CD4-positive, alpha-beta memory T cell (primary cell): ENCODE results near the gene ADAM15. TPM values are rescaled to one million over a fixed set of nuclear protein-coding genes. Genes with fewer than 3 reads are reported as not detected.

Experiments
- CTCF ChIA-PET: fragments of 350-600 bp; sonication (Branson Sonifier 250); formaldehyde crosslinking; loops from one replicate; lab custom pipeline; 2021; ENCODE audit warnings: inconsistent platforms; ENCODE audit not compliant: partially characterized antibody; lab: Charles Lee
- POLR2A ChIA-PET: fragments of 350-600 bp; sonication (Branson Sonifier 250); formaldehyde crosslinking; loops from one replicate; lab custom pipeline; 2021; ENCODE audit not compliant: partially characterized antibody; lab: Charles Lee
- DNase-seq, 5 donors: peaks; one replicate each; pipeline versions ENCODE4 v3.0.0 to v3.0.0-alpha.2; 2020 to 2022; ENCODE audit warnings: mixed read lengths in 1 of 5
- H3K27ac ChIP-seq: one replicate; pipeline ENCODE4 v1.7.0; 2013; ENCODE audit warnings: low read depth, low read length
- H3K27me3 ChIP-seq: 2 replicates; pipeline ENCODE4 v1.7.0; 2013; ENCODE audit warnings: mild to moderate bottlenecking, low read length, moderate library complexity; ENCODE audit not compliant: insufficient read depth
- H3K36me3 ChIP-seq: 2 replicates; pipeline ENCODE4 v1.7.0; 2013; ENCODE audit warnings: mild to moderate bottlenecking, low read length, moderate library complexity; ENCODE audit not compliant: insufficient read depth
- H3K4me1 ChIP-seq: 2 replicates; pipeline ENCODE4 v1.7.0; 2013; ENCODE audit warnings: mild to moderate bottlenecking, low read length, moderate library complexity; ENCODE audit not compliant: insufficient read depth
- H3K4me3 ChIP-seq, 2 donors: one replicate each; pipeline ENCODE4 v1.7.0; 2013; ENCODE audit warnings: low read length in 2 of 2, mild to moderate bottlenecking in 1 of 2
- H3K9me3 ChIP-seq, 2 donors: one replicate each; pipeline ENCODE4 v1.7.0; 2013; ENCODE audit warnings: low read length in 2 of 2, control low read depth in 1 of 2; ENCODE audit not compliant: control insufficient read depth in 1 of 2
- H3K27ac Mint-ChIP-seq, 7 donors: one replicate each; pipeline ENCODE4 v1.8.0; 2020 to 2021; ENCODE audit warnings: mixed read lengths in 7 of 7, mild to moderate bottlenecking in 6 of 7, inconsistent platforms in 3 of 7, moderate library complexity in 3 of 7
- H3K27me3 Mint-ChIP-seq, 2 donors: one replicate each; pipeline ENCODE4 v1.8.0; 2020 to 2021; ENCODE audit warnings: mixed read lengths in 2 of 2
- H3K36me3 Mint-ChIP-seq, 2 donors: one replicate each; pipeline ENCODE4 v1.8.0; 2020 to 2021; ENCODE audit warnings: mixed read lengths in 2 of 2, inconsistent platforms in 1 of 2, mild to moderate bottlenecking in 1 of 2
- H3K4me1 Mint-ChIP-seq, 4 donors: one replicate each; pipeline ENCODE4 v1.8.0; 2020 to 2021; ENCODE audit warnings: mixed read lengths in 4 of 4, mild to moderate bottlenecking in 1 of 4
- H3K4me3 Mint-ChIP-seq, 8 donors: one replicate each; pipeline ENCODE4 v1.8.0; 2020 to 2021; ENCODE audit warnings: mixed read lengths in 8 of 8, mild to moderate bottlenecking in 7 of 8, moderate library complexity in 6 of 8, inconsistent platforms in 3 of 8
- H3K9me3 Mint-ChIP-seq, 8 donors: one replicate each; pipeline ENCODE4 v1.8.0; 2020 to 2021; ENCODE audit warnings: mixed read lengths in 8 of 8, mild to moderate bottlenecking in 5 of 8, inconsistent platforms in 3 of 8, moderate library complexity in 1 of 8
- intact Hi-C: fragments of 100-400 bp; cut with micrococcal nuclease; formaldehyde crosslinking; loops from one replicate; pipeline ENCODE4 v1.15.1; 2023
- polyA plus RNA-seq, 2 donors: library from polyadenylated mRNA; unstranded; fragments of 300-500 nt; fragmentation: Illumina TruSeq; gene quantifications; one replicate each; pipeline ENCODE4 v1.2.3, GENCODE V29; 2021
- total RNA-seq, 2 experiments: library from RNA; stranded (reverse); gene quantifications; one replicate each; pipeline ENCODE4 v1.2.3, GENCODE V29; 2021

ADAM15 gene
- total and polyA plus RNA-seq, 4 experiments from 2014 or later = 14.8 to 39.8 (median 25.9) TPM

DNA sequence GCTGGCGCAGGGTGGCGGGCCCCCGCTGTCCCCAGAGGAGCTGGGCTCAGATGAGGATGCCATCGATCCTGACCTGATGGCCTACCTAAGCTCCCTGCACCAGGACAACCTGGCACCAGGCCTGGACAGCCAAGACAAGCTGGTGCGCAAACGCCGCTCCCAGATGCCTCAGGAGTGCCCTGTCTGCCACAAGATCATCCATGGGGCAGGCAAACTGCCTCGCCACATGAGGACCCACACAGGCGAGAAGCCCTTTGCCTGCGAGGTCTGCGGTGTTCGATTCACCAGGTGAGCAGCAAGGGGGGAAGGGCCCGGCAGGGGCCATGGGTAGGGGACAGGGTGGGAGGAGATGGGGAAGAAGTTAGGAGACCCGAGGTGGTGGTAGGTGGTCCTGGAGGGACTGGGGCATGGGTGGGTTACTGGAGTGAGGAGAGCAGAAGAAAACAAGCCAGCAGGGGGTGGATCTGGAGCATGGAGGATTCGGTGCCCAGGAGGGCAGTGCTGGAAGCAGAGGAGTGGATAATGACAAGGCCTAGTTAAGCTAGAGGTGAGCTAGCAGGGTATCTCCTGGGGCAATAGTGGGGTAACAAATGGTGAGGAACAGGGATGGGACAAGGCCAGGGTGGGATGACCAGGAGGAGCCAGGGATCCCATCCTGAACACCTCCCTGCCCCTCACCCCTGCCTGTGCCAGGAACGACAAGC lies 35.4 kb upstream of the ADAM15 start:
- Mint-ChIP-seq H3K36me3 (peaks cover 13 to 33% of the 10 kb centered on the region in 2 donors), H3K4me3 (peak overlapping the region; percentile 66 to 86 (median 76)), H3K27ac (peak overlapping the region; percentile 85 to 96 (median 93)), H3K9me3 (peaks cover 0 to 3% (median 0%) of the 10 kb centered on the region in 8 donors), H3K4me1 (peaks cover 45 to 83% (median 70%) of the 10 kb centered on the region in 4 donors), H3K27me3 (no peaks in the 10 kb centered on the region)
- Histone ChIP-seq H3K27ac (peak overlapping the region; percentile 86), H3K9me3 (no peaks in the 10 kb centered on the region), H3K36me3 (peaks cover 8% of the 10 kb centered on the region), H3K4me3 (peak overlapping the region in 1 of 2 donors; percentile 11), H3K27me3 (no peaks in the 10 kb centered on the region), H3K4me1 (peaks cover 80% of the 10 kb centered on the region)
- peak in 2 of 5 donors; percentile 24 to 37 for DNase-seq
- CTCF ChIA-PET = interaction anchor here (1.2 to 18.7 kb wide), 13 partner anchors 8 to 456 kb away, joined by 3 to 381 read pairs (median 26); partner anchors contain the start of genes ADAM15, CKS1B, FLAD1 and LENEP
- intact Hi-C loops = no loop called here
- POLR2A ChIA-PET = interaction anchor here (1.8 to 38.9 kb wide), 7 partner anchors 8 to 124 kb away, joined by 4 to 1543 read pairs (median 67); partner anchors contain the start of genes CKS1B, FLAD1, LENEP and PBXIP1

DNA sequence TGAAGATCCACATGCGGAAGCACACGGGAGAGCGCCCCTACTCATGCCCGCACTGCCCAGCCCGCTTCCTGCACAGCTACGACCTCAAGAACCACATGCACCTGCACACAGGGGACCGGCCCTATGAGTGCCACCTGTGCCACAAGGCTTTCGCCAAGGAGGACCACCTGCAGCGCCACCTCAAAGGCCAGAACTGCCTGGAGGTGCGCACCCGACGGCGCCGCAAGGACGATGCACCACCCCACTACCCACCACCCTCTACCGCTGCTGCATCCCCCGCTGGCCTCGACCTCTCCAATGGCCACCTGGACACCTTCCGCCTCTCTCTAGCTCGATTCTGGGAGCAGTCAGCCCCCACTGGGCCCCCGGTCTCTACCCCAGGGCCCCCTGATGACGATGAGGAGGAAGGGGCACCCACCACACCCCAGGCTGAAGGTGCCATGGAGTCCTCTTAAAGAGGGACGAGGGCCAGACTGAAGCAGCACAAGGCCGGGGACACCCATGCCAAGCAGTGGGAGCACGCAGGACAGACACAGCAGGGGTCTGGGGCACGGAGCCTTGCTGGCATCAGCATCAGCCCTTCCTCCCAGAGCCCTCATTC lies 34.8 kb upstream of the ADAM15 start:
- intact Hi-C loops = no loop called here
- H3K4me3 ChIP-seq = peak overlapping the region in 1 of 2 donors; percentile 11
- peaks cover 8% of the 10 kb centered on the region for H3K36me3 ChIP-seq
- H3K9me3 ChIP-seq = no peaks in the 10 kb centered on the region
- Mint-ChIP-seq H3K27me3 (no peaks in the 10 kb centered on the region), H3K4me1 (peaks cover 45 to 78% (median 67%) of the 10 kb centered on the region in 4 donors), H3K36me3 (peaks cover 13 to 33% of the 10 kb centered on the region in 2 donors), H3K4me3 (peak overlapping the region; percentile 67 to 86 (median 76)), H3K27ac (peak overlapping the region; percentile 85 to 96 (median 93)), H3K9me3 (peaks cover 0 to 3% (median 0%) of the 10 kb centered on the region in 8 donors)
- peak in 1 of 5 donors; percentile 38 for DNase-seq
- CTCF ChIA-PET = interaction anchor here (0.7 to 18.7 kb wide), 16 partner anchors 8 to 456 kb away, joined by 3 to 381 read pairs (median 16); partner anchors contain the start of genes ADAM15, CKS1B, FLAD1 and LENEP
- H3K4me1 ChIP-seq = peaks cover 73% of the 10 kb centered on the region
- H3K27ac ChIP-seq = peak overlapping the region; percentile 86
- POLR2A ChIA-PET = interaction anchor here (1.5 to 38.9 kb wide), 9 partner anchors 9 to 124 kb away, joined by 4 to 1543 read pairs (median 51); partner anchors contain the start of genes CKS1B, FLAD1, LENEP and PBXIP1
- no peaks in the 10 kb centered on the region for H3K27me3 ChIP-seq

DNA sequence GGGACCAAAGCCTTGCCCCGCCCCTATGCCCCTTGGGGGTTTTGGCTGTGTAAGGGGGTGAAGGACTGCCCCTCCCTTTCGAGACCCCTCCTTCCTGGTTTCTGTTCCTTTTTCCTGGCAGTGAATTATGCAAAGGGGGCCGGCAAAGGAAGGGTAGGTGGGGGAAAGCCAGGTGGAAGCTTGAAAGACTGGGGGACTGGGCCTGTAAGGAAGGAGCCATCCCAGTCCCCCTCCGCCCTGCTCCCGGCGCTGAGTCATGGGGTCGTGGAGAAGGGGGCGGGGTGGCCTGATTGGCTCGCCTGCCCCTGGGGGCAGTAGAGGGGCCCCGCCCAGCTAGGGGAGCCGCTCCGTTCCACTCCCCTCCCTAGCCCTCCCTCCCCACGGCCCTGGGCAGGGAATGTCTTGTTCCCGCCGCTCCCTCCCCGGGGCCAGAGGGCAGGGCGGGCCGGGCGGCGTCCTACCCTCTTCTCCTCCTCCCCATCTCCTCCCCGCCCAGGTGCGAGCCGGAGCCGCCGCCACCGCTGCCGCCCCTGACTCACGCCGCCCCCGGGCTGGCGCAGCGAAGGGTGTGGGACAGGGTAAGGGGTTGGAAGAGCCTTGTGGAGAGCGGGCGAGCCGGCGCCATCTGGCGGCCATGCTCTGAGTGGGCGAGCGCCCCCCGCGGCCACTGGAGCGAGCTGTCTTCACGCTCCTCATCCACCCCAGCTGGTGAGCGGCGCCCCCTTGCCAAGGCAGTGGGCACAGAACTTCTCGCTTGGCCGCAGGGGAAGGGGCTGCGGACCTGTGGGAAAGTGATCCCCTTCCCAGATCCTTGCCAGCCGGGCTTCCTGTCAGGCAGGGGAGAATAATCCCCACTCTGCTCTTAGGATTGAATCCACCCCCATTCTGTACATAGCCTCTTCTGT lies 33.8 kb upstream of the ADAM15 start:
- DNase-seq = peak; percentile 88 to 91 (median 89)
- Mint-ChIP-seq H3K36me3 (peaks cover 13 to 31% of the 10 kb centered on the region in 2 donors), H3K27ac (peak overlapping the region; percentile 76 to 94 (median 85)), H3K27me3 (no peaks in the 10 kb centered on the region), H3K4me1 (peaks cover 46 to 71% (median 64%) of the 10 kb centered on the region in 4 donors), H3K4me3 (peak overlapping the region in 7 of 8 donors; percentile 58 to 86 (median 74)), H3K9me3 (peaks cover 0 to 3% (median 0%) of the 10 kb centered on the region in 8 donors)
- no peaks in the 10 kb centered on the region for H3K27me3 ChIP-seq
- CTCF ChIA-PET = interaction anchor here (0.6 to 18.7 kb wide), 31 partner anchors 9 to 536 kb away, joined by 3 to 381 read pairs (median 5); partner anchors contain the start of genes ADAM15, CKS1B, FLAD1 and LENEP
- peaks cover 64% of the 10 kb centered on the region for H3K4me1 ChIP-seq
- H3K36me3 ChIP-seq = peaks cover 8% of the 10 kb centered on the region
- no peaks in the 10 kb centered on the region for H3K9me3 ChIP-seq
- H3K4me3 ChIP-seq = peak overlapping the region; percentile 11 to 24
- POLR2A ChIA-PET = interaction anchor here (0.6 to 38.9 kb wide), 13 partner anchors 10 to 125 kb away, joined by 3 to 1543 read pairs (median 4); partner anchors contain the start of genes ADAM15, CKS1B, FLAD1 and LENEP
- H3K27ac ChIP-seq = peak overlapping the region; percentile 86
- intact Hi-C loops = loop anchor here (1.0 kb wide), 8 partner anchors 18 to 458 kb away; partner anchors contain the start of genes ADAM15, FLAD1 and PYGO2

DNA sequence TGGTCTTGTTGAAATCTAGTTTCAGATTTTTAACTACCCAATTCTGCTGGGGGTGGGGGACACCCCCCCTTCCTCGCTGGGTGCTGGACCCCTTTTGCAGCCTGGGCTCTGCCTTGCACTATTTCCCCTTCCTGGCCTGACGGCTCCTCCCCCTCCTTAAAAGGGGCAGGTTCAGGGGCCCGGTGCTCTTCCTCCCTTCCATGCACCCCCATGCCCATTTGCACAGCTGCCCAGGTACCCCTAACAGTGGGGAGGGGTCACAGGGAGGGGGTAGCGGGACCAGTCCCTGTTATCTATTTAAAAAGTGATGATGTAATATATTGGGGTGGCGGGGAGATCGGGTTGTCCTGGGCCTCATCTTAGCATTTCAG lies 33.2 kb upstream of the ADAM15 start:
- POLR2A ChIA-PET = interaction anchor here (0.6 to 38.9 kb wide), 12 partner anchors 10 to 81 kb away, joined by 3 to 1543 read pairs (median 7); partner anchors contain the start of genes ADAM15, CKS1B, FLAD1 and LENEP
- Mint-ChIP-seq H3K36me3 (peaks cover 13 to 26% of the 10 kb centered on the region in 2 donors), H3K27ac (peak overlapping the region; percentile 73 to 94 (median 79)), H3K9me3 (peaks cover 0 to under 1% (median 0%) of the 10 kb centered on the region in 8 donors), H3K27me3 (no peaks in the 10 kb centered on the region), H3K4me1 (peaks cover 43 to 69% (median 61%) of the 10 kb centered on the region in 4 donors), H3K4me3 (peak overlapping the region in 7 of 8 donors; percentile 48 to 74 (median 64))
- no peaks in the 10 kb centered on the region for H3K9me3 ChIP-seq
- no peaks in the 10 kb centered on the region for H3K27me3 ChIP-seq
- peak overlapping the region; percentile 11 to 24 for H3K4me3 ChIP-seq
- CTCF ChIA-PET = interaction anchor here (0.6 to 18.7 kb wide), 28 partner anchors 10 to 537 kb away, joined by 3 to 381 read pairs (median 5); partner anchors contain the start of genes ADAM15, CKS1B, FLAD1 and LENEP
- peak overlapping the region; percentile 86 for H3K27ac ChIP-seq
- peaks cover 8% of the 10 kb centered on the region for H3K36me3 ChIP-seq
- intact Hi-C loops = loop anchor here (1.0 kb wide), 8 partner anchors 19 to 459 kb away; partner anchors contain the start of genes ADAM15, FLAD1 and PYGO2
- DNase-seq = no peak
- peaks cover 57% of the 10 kb centered on the region for H3K4me1 ChIP-seq

DNA sequence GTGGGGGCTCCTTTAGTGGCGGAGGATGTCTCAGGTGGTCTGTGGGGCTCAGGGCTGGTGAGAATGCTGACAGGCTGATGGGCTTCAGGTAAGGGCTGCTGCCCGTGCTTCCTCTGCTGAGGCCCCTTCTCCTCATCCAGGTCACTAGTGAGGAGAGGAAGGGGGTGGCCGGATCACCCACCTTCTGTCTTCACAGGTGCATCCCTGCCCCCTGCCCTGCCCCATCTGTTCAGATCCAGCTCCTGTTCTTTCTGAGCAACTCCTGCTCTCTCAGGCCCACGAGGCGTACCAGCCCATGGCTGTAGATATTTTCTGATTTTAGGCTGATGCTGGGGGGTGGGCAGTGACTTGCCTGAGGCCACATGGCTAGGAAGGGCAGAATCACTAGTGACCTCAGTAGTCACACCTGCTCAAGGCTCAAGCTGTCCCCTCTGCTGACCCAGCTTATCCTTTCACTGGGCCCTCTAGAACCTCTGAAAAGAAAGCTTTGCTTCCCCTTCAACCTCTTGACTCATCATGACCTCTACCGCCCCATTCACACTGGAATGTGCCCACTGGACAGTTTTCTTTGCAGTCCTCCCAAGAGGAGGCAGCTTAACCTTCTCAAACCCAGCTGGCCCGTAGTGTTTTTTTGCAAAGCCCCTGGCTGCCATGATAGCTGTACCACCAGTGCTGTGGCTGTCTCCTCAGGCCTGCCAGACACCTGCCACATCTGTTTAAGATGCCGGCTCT lies 32.3 kb upstream of the ADAM15 start:
- POLR2A ChIA-PET = interaction anchor here (0.6 to 38.9 kb wide), 7 partner anchors 11 to 82 kb away, joined by 3 to 1543 read pairs (median 67); partner anchors contain the start of genes CKS1B, FLAD1, LENEP and PBXIP1
- Histone ChIP-seq H3K4me3 (no peak overlapping the region), H3K27ac (peak overlapping the region; percentile 86), H3K4me1 (peaks cover 49% of the 10 kb centered on the region), H3K36me3 (peaks cover 8% of the 10 kb centered on the region), H3K27me3 (no peaks in the 10 kb centered on the region), H3K9me3 (no peaks in the 10 kb centered on the region)
- intact Hi-C loops = no loop called here
- H3K27ac Mint-ChIP-seq = peak overlapping the region; percentile 36 to 91 (median 86)
- H3K27me3 Mint-ChIP-seq = no peaks in the 10 kb centered on the region
- peaks cover 38 to 68% (median 54%) of the 10 kb centered on the region in 4 donors for H3K4me1 Mint-ChIP-seq
- CTCF ChIA-PET = interaction anchor here (0.6 to 18.7 kb wide), 11 partner anchors 20 to 112 kb away, joined by 3 to 381 read pairs (median 26); partner anchors contain the start of genes ADAM15, CKS1B, FLAD1 and LENEP
- no peak for DNase-seq
- peaks cover 13 to 20% of the 10 kb centered on the region in 2 donors for H3K36me3 Mint-ChIP-seq
- H3K4me3 Mint-ChIP-seq = no peak overlapping the region
- H3K9me3 Mint-ChIP-seq = peaks cover 0 to 1% (median 0%) of the 10 kb centered on the region in 8 donors
